ENCODE data around the gene EMC9.

GRCh38 chr14:24177041-24177825, 35.8 kb upstream of the EMC9 start:
- TF ChIP-seq POLR2AphosphoS5 (IDR thresholded peaks at IDR 0.05; ENCODE audit: low read depth, low read length) = no peak
- no peak; the same call in 1 of the 2 replicates for TF ChIP-seq POLR2A (IDR thresholded peaks at IDR 0.05; ENCODE audit: low read depth, low read length)

Data from GM12892 (cell line).